ENCODE measurements around the gene BCL6. TPM values are rescaled to one million over a fixed set of nuclear protein-coding genes. Genes with fewer than 3 reads are reported as not detected.
A peak's percentile ranks its signal among the peaks of the same experiment; 100 is the strongest.

Gene BCL6
- total RNA-seq, 4 donors from 2014 or later: 223 to 363 (median 292) TPM

GRCh38 chr3:187709155-187709554, 36.1 kb downstream of the BCL6 start:
- H3K9me3 ChIP-seq: no peaks in the 10 kb centered on the region
- no peaks in the 10 kb centered on the region for H3K27me3 ChIP-seq
- DNase-seq (no peak), ATAC-seq (no peak)
- H3K36me3 ChIP-seq: no peaks in the 10 kb centered on the region
- no peak overlapping the region for H3K4me3 ChIP-seq
- in situ Hi-C loops (cut with MboI; ENCODE audit: low sequenced_read_pairs in 4 of 4) (loop anchor here in 3 of 4 donors (25.0 kb wide), 2 partner anchors 1428 to 1772 kb away; partner anchors contain the start of gene TRA2B (in 1 of the 3)), intact Hi-C loops (cut with DNase I; ENCODE audit: low total_unique reads) (loop anchor here (10.0 kb wide), 1 partner anchor 794 kb away; no protein-coding TSS in a partner anchor)
- H3K4me1 ChIP-seq: peaks cover 22% of the 10 kb centered on the region in 2 donors
- no peak overlapping the region for H3K27ac ChIP-seq
- TF ChIP-seq POLR2A (IDR thresholded peaks at IDR 0.05) (no peak), CTCF (IDR thresholded peaks at IDR 0.05 in 4 of 5, conservative IDR thresholded peaks at IDR 0.05 in 1 of 5) (no peak)

GRCh38 chr3:187708696-187709095, 36.6 kb downstream of the BCL6 start:
- DNase-seq: no peak
- in situ Hi-C loops (cut with MboI; ENCODE audit: low sequenced_read_pairs in 4 of 4): loop anchor here in 3 of 4 donors (25.0 kb wide), 2 partner anchors 1429 to 1771 kb away; partner anchors contain the start of gene TRA2B (in 1 of the 3)
- peaks cover 18 to 22% of the 10 kb centered on the region in 2 donors for H3K4me1 ChIP-seq
- no peaks in the 10 kb centered on the region for H3K27me3 ChIP-seq
- intact Hi-C loops (cut with DNase I; ENCODE audit: low total_unique reads): loop anchor here (10.0 kb wide), 1 partner anchor 794 kb away; no protein-coding TSS in a partner anchor
- no peak for ATAC-seq
- no peak overlapping the region for H3K27ac ChIP-seq
- no peaks in the 10 kb centered on the region for H3K9me3 ChIP-seq
- no peak for TF ChIP-seq POLR2A (IDR thresholded peaks at IDR 0.05)
- no peak overlapping the region for H3K4me3 ChIP-seq
- no peaks in the 10 kb centered on the region for H3K36me3 ChIP-seq

DNA sequence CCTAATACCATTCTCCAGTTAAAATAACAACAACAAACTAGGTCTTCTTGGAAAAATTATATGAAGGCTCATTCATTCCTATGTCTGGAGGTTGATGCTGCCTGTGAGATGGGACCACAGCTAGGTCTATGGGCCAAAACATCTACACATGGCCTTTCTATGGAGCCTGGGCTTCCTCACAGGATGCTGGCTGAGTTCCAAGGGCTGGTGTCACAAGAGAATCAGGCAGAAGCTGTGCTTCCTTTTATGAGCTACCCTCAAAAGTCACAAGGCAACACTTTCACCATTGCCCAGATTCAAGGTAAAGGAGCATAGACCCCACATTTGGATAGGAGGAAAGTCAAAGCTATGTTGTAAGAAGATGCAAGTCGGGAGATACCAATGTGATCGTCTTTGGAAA, 38.3 kb downstream of the BCL6 start:
- ATAC-seq (no peak), DNase-seq (no peak)
- peaks cover 22 to 36% of the 10 kb centered on the region in 2 donors for H3K4me1 ChIP-seq
- H3K27me3 ChIP-seq: no peaks in the 10 kb centered on the region
- H3K9me3 ChIP-seq: no peaks in the 10 kb centered on the region
- no peaks in the 10 kb centered on the region for H3K36me3 ChIP-seq
- intact Hi-C loops (cut with DNase I; ENCODE audit: low total_unique reads) (loop anchor here (10.0 kb wide), 1 partner anchor 792 kb away; no protein-coding TSS in a partner anchor), in situ Hi-C loops (cut with MboI; ENCODE audit: low sequenced_read_pairs in 4 of 4) (loop anchor here in 3 of 4 donors (25.0 kb wide), 2 partner anchors 1430 to 1770 kb away; partner anchors contain the start of gene TRA2B (in 1 of the 3))
- no peak overlapping the region for H3K27ac ChIP-seq
- TF ChIP-seq CTCF (IDR thresholded peaks at IDR 0.05 in 4 of 5, conservative IDR thresholded peaks at IDR 0.05 in 1 of 5) (no peak), POLR2A (IDR thresholded peaks at IDR 0.05) (no peak)
- no peak overlapping the region for H3K4me3 ChIP-seq

DNA sequence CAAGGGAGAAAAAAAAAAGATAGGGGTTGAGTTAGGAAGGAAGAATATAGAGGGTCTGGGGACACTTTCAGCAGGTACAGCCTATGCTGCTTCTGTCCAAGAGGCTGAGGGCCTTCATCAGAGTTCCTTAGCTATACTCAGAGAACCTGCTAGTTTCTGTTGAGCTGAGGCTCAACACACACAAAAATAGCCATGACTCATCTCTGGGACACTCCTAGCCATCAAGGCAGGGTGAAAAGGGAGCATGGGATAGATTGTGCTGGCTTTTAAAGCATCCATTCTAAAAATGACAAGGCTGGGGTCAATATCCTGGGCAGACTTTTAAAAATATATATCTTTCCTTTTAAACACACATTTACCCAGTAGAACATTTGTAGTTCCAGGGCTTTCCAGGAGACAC, 40.1 kb downstream of the BCL6 start:
- in situ Hi-C loops (cut with MboI; ENCODE audit: low sequenced_read_pairs in 4 of 4) (loop anchor here in 3 of 4 donors (25.0 kb wide), 2 partner anchors 1432 to 1768 kb away; partner anchors contain the start of gene TRA2B (in 1 of the 3)), intact Hi-C loops (cut with DNase I; ENCODE audit: low total_unique reads) (loop anchor here (10.0 kb wide), 1 partner anchor 790 kb away; no protein-coding TSS in a partner anchor)
- Histone ChIP-seq H3K27ac (peak overlapping the region; percentile 73 to 90 (median 78)), H3K9me3 (no peaks in the 10 kb centered on the region), H3K27me3 (no peaks in the 10 kb centered on the region), H3K36me3 (no peaks in the 10 kb centered on the region), H3K4me1 (peaks cover 38 to 52% of the 10 kb centered on the region in 2 donors), H3K4me3 (no peak overlapping the region)
- DNase-seq: no peak
- peak; percentile 81 to 82 for ATAC-seq
- TF ChIP-seq POLR2A (IDR thresholded peaks at IDR 0.05): no peak
- no peak for TF ChIP-seq CTCF (IDR thresholded peaks at IDR 0.05 in 4 of 5, conservative IDR thresholded peaks at IDR 0.05 in 1 of 5)

GRCh38 chr3:187702507-187703033, 42.7 kb downstream of the BCL6 start, which contains the start of gene RTP2:
Gene RTP2, minus strand, starts transcription at chr3:187702557. Its CDS starts 429 bp downstream, at chr3:187702128.
- ATAC-seq (peak; percentile 53 to 77), DNase-seq (peak in 1 of 2 donors; percentile 61)
- no peaks in the 10 kb centered on the region for H3K36me3 ChIP-seq
- H3K27me3 ChIP-seq: no peaks in the 10 kb centered on the region
- H3K4me3 ChIP-seq: no peak within 1 kb of the TSS
- in situ Hi-C loops (cut with MboI; ENCODE audit: low sequenced_read_pairs in 4 of 4): loop anchor here in 3 of 4 donors (25.0 kb wide), 2 partner anchors 1435 to 1765 kb away; partner anchors contain the start of gene TRA2B (in 1 of the 3)
- no peak for TF ChIP-seq POLR2A (IDR thresholded peaks at IDR 0.05)
- TF ChIP-seq CTCF (IDR thresholded peaks at IDR 0.05 in 4 of 5, conservative IDR thresholded peaks at IDR 0.05 in 1 of 5): no peak
- H3K27ac ChIP-seq: peak within 1 kb of the TSS; percentile 76 to 90 (median 80)
- H3K9me3 ChIP-seq: no peaks in the 10 kb centered on the region
- intact Hi-C loops (cut with DNase I; ENCODE audit: low total_unique reads): loop anchor here (2.0 to 10.0 kb wide), 2 partner anchors 18 to 788 kb away; no protein-coding TSS in a partner anchor
- H3K4me1 ChIP-seq: peaks cover 43 to 59% of the 10 kb centered on the region in 2 donors
